KMS-11 (cell line): Measurements from ENCODE around the gene VASH1.
"Not testable (repeated sequence)": the region's sequence is repeated elsewhere in the genome, so short reads cannot be mapped to it uniquely, and the experiment has no call there.

Source experiments
- H2AFZ ChIP-seq: fragments of 200-600 bp; sonication (generic); 2 replicates; pipeline ENCODE4 v1.6.1; 2016; ENCODE audit warnings: antibody characterized with exemption, mixed run types, low read depth
- H3K27ac ChIP-seq: fragments of 200-600 bp; sonication (generic); 2 replicates; pipeline ENCODE4 v1.6.1; 2016; ENCODE audit warnings: mild to moderate bottlenecking, mixed run types
- H3K27me3 ChIP-seq: fragments of 200-600 bp; sonication (generic); 2 replicates; pipeline ENCODE4 v1.6.1; 2017; ENCODE audit warnings: mild to moderate bottlenecking, low read depth, mixed run types, moderate library complexity; ENCODE audit not compliant: insufficient read depth
- H3K36me3 ChIP-seq: fragments of 200-600 bp; sonication (generic); 2 replicates; pipeline ENCODE4 v1.6.1; 2017; ENCODE audit warnings: mild to moderate bottlenecking, mixed run types; ENCODE audit not compliant: insufficient read depth
- H3K4me1 ChIP-seq: fragments of 200-600 bp; sonication (generic); 2 replicates; pipeline ENCODE4 v1.6.1; 2016; ENCODE audit warnings: mild to moderate bottlenecking, low read depth, mixed run types; ENCODE audit not compliant: poor library complexity, severe bottlenecking
- H3K4me2 ChIP-seq: fragments of 200-600 bp; sonication (generic); 2 replicates; pipeline ENCODE4 v1.7.0; 2016; ENCODE audit warnings: mild to moderate bottlenecking, mixed run types
- H3K4me3 ChIP-seq: fragments of 200-600 bp; sonication (generic); IDR thresholded peaks from 2 replicates; pipeline ENCODE4 v1.6.1; 2017; ENCODE audit warnings: low read depth, low read length, mixed read lengths; ENCODE audit not compliant: insufficient read depth
- H3K79me2 ChIP-seq: fragments of 200-600 bp; sonication (generic); 2 replicates; pipeline ENCODE4 v1.6.1; 2016; ENCODE audit warnings: low read depth, mixed run types; ENCODE audit not compliant: insufficient read depth
- H3K9ac ChIP-seq: fragments of 200-600 bp; sonication (generic); 2 replicates; pipeline ENCODE4 v1.6.1; 2016; ENCODE audit warnings: mild to moderate bottlenecking, mixed run types
- H4K20me1 ChIP-seq: fragments of 200-600 bp; sonication (generic); 2 replicates; pipeline ENCODE4 v1.6.1; 2016; ENCODE audit warnings: mild to moderate bottlenecking, mixed run types; ENCODE audit not compliant: insufficient read depth
- TF ChIP-seq, protein P1 (sequence below): fragments of 200-600 bp; sonication (generic); conservative IDR thresholded peaks from 2 replicates; pipeline ENCODE4 v1.6.1; 2017; ENCODE audit warnings: low read depth, mild to moderate bottlenecking, antibody characterized with exemption, low read length, moderate library complexity, mixed read lengths

VASH1 gene

DNA sequence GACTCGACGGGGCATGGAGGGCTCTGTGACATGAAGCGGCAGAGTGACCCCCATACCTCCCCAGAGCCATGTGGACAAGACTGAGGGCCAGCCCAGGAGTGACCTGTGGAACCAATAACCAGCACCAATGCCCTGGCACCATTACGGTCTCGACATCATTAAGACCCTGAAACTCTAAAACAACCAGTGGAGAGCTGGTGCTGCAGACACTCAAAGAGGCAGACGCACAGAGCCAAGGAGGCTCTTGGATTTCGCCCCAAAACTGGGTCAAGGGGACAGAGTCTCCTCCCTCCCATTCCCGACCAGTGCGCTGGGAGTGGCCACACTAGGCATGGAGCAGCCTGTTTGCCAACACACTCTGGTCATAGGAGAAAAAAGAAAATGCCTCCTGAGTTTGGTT lies 41.6 kb upstream of the VASH1 start:
- Histone ChIP-seq H2AFZ (no peak overlapping the region), H3K4me3 (no peak overlapping the region), H4K20me1 (no peaks in the 10 kb centered on the region), H3K27me3 (no peaks in the 10 kb centered on the region), H3K27ac (no peak overlapping the region), H3K4me2 (no peak overlapping the region), H3K36me3 (no peaks in the 10 kb centered on the region), H3K79me2 (no peaks in the 10 kb centered on the region), H3K9ac (no peak overlapping the region), H3K4me1 (no peaks in the 10 kb centered on the region)
- TF ChIP-seq, protein P1, sequence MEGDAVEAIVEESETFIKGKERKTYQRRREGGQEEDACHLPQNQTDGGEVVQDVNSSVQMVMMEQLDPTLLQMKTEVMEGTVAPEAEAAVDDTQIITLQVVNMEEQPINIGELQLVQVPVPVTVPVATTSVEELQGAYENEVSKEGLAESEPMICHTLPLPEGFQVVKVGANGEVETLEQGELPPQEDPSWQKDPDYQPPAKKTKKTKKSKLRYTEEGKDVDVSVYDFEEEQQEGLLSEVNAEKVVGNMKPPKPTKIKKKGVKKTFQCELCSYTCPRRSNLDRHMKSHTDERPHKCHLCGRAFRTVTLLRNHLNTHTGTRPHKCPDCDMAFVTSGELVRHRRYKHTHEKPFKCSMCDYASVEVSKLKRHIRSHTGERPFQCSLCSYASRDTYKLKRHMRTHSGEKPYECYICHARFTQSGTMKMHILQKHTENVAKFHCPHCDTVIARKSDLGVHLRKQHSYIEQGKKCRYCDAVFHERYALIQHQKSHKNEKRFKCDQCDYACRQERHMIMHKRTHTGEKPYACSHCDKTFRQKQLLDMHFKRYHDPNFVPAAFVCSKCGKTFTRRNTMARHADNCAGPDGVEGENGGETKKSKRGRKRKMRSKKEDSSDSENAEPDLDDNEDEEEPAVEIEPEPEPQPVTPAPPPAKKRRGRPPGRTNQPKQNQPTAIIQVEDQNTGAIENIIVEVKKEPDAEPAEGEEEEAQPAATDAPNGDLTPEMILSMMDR: no peak

DNA sequence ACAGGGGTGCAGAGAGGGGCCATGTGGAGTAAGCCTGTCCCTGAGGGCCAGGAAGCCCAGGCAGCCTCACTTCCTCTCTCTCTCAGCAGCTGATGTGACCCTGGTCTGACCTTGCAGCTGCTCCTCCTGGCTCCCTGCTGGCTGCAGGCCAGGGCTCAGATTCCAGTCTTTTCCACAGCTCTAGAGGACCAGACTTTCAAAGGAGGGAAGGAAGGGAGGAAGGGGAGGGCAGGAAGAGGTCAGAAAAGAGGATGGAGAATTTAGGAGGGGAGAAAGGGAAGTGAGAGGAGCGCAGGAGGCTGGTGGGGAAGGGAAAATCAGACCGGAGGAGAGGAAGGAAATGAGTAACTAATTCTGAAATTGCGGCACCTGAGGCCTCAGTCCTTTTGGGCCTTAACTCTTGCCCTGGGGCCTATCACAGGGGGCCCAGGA lies 40.9 kb upstream of the VASH1 start:
- H3K9ac ChIP-seq: no peak overlapping the region
- no peaks in the 10 kb centered on the region for H3K27me3 ChIP-seq
- no peaks in the 10 kb centered on the region for H4K20me1 ChIP-seq
- H2AFZ ChIP-seq: no peak overlapping the region
- H3K4me2 ChIP-seq: no peak overlapping the region
- H3K4me3 ChIP-seq: no peak overlapping the region
- TF ChIP-seq, protein P1: no peak
- no peaks in the 10 kb centered on the region for H3K4me1 ChIP-seq
- no peak overlapping the region for H3K27ac ChIP-seq
- no peaks in the 10 kb centered on the region for H3K79me2 ChIP-seq
- no peaks in the 10 kb centered on the region for H3K36me3 ChIP-seq

DNA sequence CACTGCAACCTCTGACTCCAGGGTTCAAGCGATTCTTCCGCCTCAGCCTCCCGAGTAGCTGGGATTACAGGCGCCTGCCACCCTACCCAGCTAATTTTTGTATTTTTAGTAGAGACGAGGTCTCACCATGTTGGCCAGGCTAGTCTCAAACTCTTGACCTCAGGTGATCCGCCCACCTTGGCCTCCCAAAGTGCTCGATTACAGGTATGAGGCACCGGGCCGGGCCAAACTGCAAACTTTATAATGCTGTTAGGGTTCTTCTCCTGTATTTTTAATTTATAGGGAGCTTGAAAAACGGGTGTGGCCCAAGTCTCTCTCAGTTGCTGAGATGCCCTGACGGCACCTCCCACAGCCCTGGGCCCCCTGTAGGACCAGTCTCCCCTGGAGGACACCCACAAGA lies 39.8 kb upstream of the VASH1 start:
- H3K36me3 ChIP-seq, H3K79me2 ChIP-seq, H4K20me1 ChIP-seq, H3K9ac ChIP-seq, H3K4me1 ChIP-seq, H3K27me3 ChIP-seq, H3K4me2 ChIP-seq, H3K4me3 ChIP-seq, H2AFZ ChIP-seq, H3K27ac ChIP-seq: not testable (repeated sequence)

DNA sequence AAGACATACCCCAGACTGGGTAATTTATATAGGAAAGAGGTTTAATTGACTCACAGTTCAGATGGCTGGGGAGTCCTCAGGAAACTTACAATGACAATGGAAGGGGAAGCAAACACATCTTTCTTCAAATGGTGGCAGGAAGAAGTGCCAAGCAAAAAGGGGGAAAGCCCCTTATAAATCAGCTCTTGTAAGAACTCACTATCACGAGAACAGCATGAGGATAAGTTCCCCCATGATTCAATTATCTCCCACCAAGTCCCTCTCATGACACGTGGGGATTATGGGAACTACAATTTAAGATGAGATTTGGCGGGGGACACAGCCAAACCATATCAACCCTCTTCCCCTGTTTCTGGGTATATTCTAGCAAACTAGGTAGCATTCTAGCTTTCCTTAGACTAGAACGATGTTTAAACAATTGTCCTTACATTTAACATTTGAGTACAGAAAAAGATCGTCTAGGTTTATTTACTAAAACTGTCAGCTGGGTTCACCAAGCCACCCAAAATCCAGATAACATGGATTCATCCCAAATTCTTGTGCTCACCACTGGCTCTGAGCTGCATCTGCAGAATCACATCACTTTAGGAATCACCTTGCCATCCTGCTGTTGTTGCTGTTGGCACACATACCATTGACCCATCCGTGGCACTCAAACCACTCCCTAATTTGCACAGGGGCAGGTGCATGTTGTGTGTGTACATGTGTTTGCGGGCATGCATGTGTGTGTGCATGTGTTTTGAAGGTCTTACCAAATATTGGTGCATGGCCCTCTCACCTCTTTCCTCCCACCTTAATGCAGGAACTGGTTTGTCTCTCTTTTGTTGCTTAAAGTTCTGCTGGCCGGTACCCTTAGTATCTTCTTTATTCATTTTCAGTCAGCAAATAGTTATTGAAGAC lies 36.4 kb upstream of the VASH1 start:
- no peaks in the 10 kb centered on the region for H4K20me1 ChIP-seq
- H3K79me2 ChIP-seq: no peaks in the 10 kb centered on the region
- H3K36me3 ChIP-seq: no peaks in the 10 kb centered on the region
- TF ChIP-seq, protein P1: no peak
- H3K27ac ChIP-seq: no peak overlapping the region
- H3K27me3 ChIP-seq: no peaks in the 10 kb centered on the region
- H3K9ac ChIP-seq: no peak overlapping the region
- no peak overlapping the region for H3K4me2 ChIP-seq
- no peak overlapping the region for H2AFZ ChIP-seq
- no peak overlapping the region for H3K4me3 ChIP-seq
- no peaks in the 10 kb centered on the region for H3K4me1 ChIP-seq

DNA sequence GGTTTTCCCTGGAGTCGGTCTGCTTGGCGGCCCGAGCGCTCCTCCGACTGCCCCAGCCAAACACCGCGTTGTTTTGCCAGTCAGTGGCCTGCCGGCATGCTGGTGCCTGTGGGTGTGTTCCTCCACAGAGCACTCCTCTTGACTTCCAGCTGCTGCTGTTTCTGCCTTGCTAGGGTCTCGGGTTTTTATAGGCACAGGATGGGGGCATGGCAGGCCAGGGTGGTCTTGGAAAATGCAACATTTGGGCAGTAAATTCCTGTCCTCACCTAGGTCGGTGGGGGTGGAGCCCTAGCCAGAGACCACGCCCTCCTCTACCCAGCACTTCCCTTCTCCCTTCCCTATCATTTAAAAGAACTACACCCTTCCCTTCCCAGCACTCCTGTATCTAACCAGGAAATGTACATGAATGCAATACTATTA lies 34.7 kb upstream of the VASH1 start:
- no peak overlapping the region for H3K4me3 ChIP-seq
- no peaks in the 10 kb centered on the region for H3K4me1 ChIP-seq
- H3K4me2 ChIP-seq: no peak overlapping the region
- H3K79me2 ChIP-seq: no peaks in the 10 kb centered on the region
- no peak overlapping the region for H2AFZ ChIP-seq
- TF ChIP-seq, protein P1: no peak
- no peaks in the 10 kb centered on the region for H4K20me1 ChIP-seq
- H3K27ac ChIP-seq: no peak overlapping the region
- no peak overlapping the region for H3K9ac ChIP-seq
- H3K27me3 ChIP-seq: no peaks in the 10 kb centered on the region
- no peaks in the 10 kb centered on the region for H3K36me3 ChIP-seq
